Activated T-helper 1 cell treated with anti-CD3 and anti-CD28 coated beads, Interleukin-12 subunit alpha, Interleukin-12 subunit beta, Interleukin-2, Interleukin-4 antibody, amounts not matched to agents 30 ng/mL and 10 ng/mL and 1 ng/mL, durations not matched to agents 14 hours and 24 hours and 36 hours (primary cell): ENCODE measurements around the gene STH. TPM values are rescaled to one million over a fixed set of nuclear protein-coding genes. Genes with fewer than 3 reads are reported as not detected.
"Not testable (repeated sequence)": the region's sequence is repeated elsewhere in the genome, so short reads cannot be mapped to it uniquely, and the experiment has no call there.

Source experiments
- DNase-seq: peaks from one replicate; pipeline ENCODE4 v3.0.0; 2021; ENCODE audit warnings: low spot score
- H3K27ac Mint-ChIP-seq: one replicate; pipeline ENCODE4 v1.8.0; 2021; ENCODE audit warnings: mild to moderate bottlenecking, mixed read lengths
- H3K27me3 Mint-ChIP-seq: one replicate; pipeline ENCODE4 v1.8.0; 2022; ENCODE audit warnings: mild to moderate bottlenecking, moderate library complexity, mixed read lengths; ENCODE audit not compliant: insufficient read depth
- H3K36me3 Mint-ChIP-seq: one replicate; pipeline ENCODE4 v1.8.0; 2021; ENCODE audit warnings: low read depth, mixed read lengths
- H3K4me1 Mint-ChIP-seq: one replicate; pipeline ENCODE4 v1.8.0; 2021; ENCODE audit warnings: low read depth, mixed read lengths
- H3K4me3 Mint-ChIP-seq: one replicate; pipeline ENCODE4 v1.8.0; 2021; ENCODE audit warnings: mild to moderate bottlenecking, moderate library complexity, mixed read lengths
- H3K9me3 Mint-ChIP-seq: one replicate; pipeline ENCODE4 v1.8.0; 2021; ENCODE audit warnings: mixed read lengths
- intact Hi-C: fragments of 100-400 bp; cut with micrococcal nuclease; formaldehyde crosslinking; loops from one replicate; pipeline ENCODE4 v1.15.1; 2024
- total RNA-seq: library from RNA; stranded (reverse); gene quantifications from 2 replicates; pipeline ENCODE4 v1.2.3, GENCODE V29; 2022

STH gene
- total RNA-seq, 1 donor from 2014 or later = not detected

DNA sequence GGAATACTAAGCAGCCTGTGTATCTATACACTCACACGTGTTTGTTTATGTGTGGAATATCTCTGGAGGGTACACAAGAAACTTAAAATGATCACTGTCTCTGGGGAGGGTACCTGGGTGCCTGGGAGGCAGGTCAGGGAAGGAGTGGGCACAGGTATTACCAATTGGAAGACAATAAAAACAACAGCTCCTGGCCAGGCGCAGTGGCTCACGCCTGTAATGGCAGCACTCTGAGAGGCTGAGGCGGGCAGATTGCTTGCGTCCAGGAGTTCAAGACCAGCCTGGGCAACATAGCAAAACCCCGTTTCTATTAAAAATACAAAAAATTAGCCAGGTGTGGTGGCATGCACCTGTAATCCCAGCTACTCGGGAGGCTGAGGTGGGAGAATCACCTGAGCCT lies 24.3 kb downstream of the STH start:
- H3K27me3 Mint-ChIP-seq, DNase-seq, H3K9me3 Mint-ChIP-seq, H3K4me3 Mint-ChIP-seq, intact Hi-C loops, H3K27ac Mint-ChIP-seq: not testable (repeated sequence)
- Mint-ChIP-seq H3K36me3 (peaks cover 12% of the 10 kb centered on the region), H3K4me1 (peaks cover 14% of the 10 kb centered on the region)

DNA sequence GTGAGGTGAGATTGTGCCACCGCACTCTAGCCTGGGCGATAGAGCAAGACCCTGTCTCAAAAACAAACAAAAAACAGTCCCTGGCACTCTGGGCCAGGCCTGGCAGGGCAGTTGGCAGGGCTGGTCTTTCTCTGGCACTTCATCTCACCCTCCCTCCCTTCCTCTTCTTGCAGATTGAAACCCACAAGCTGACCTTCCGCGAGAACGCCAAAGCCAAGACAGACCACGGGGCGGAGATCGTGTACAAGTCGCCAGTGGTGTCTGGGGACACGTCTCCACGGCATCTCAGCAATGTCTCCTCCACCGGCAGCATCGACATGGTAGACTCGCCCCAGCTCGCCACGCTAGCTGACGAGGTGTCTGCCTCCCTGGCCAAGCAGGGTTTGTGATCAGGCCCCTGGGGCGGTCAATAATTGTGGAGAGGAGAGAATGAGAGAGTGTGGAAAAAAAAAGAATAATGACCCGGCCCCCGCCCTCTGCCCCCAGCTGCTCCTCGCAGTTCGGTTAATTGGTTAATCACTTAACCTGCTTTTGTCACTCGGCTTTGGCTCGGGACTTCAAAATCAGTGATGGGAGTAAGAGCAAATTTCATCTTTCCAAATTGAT lies 24.8 kb downstream of the STH start:
- H3K36me3 Mint-ChIP-seq = peaks cover 13% of the 10 kb centered on the region
- H3K4me3 Mint-ChIP-seq = no peak overlapping the region
- no peaks in the 10 kb centered on the region for H3K27me3 Mint-ChIP-seq
- H3K4me1 Mint-ChIP-seq = peaks cover 18% of the 10 kb centered on the region
- intact Hi-C loops = no loop called here
- DNase-seq = no peak
- no peak overlapping the region for H3K27ac Mint-ChIP-seq
- no peaks in the 10 kb centered on the region for H3K9me3 Mint-ChIP-seq

DNA sequence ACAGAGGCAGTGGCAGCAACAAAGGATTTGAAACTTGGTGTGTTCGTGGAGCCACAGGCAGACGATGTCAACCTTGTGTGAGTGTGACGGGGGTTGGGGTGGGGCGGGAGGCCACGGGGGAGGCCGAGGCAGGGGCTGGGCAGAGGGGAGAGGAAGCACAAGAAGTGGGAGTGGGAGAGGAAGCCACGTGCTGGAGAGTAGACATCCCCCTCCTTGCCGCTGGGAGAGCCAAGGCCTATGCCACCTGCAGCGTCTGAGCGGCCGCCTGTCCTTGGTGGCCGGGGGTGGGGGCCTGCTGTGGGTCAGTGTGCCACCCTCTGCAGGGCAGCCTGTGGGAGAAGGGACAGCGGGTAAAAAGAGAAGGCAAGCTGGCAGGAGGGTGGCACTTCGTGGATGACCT lies 25.5 kb downstream of the STH start:
- peaks cover 25% of the 10 kb centered on the region for H3K4me1 Mint-ChIP-seq
- intact Hi-C loops = no loop called here

DNA sequence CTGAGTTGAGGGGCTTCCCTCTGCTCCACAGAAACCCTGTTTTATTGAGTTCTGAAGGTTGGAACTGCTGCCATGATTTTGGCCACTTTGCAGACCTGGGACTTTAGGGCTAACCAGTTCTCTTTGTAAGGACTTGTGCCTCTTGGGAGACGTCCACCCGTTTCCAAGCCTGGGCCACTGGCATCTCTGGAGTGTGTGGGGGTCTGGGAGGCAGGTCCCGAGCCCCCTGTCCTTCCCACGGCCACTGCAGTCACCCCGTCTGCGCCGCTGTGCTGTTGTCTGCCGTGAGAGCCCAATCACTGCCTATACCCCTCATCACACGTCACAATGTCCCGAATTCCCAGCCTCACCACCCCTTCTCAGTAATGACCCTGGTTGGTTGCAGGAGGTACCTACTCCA lies 26.0 kb downstream of the STH start:
- H3K36me3 Mint-ChIP-seq = peaks cover 21% of the 10 kb centered on the region
- H3K9me3 Mint-ChIP-seq = no peaks in the 10 kb centered on the region
- H3K27me3 Mint-ChIP-seq = no peaks in the 10 kb centered on the region
- H3K4me3 Mint-ChIP-seq = no peak overlapping the region
- intact Hi-C loops = no loop called here
- no peak for DNase-seq
- peaks cover 25% of the 10 kb centered on the region for H3K4me1 Mint-ChIP-seq
- H3K27ac Mint-ChIP-seq = no peak overlapping the region

More for the DNA sequence above, 25.5 kb downstream of the STH start:
- no peak for DNase-seq
- no peaks in the 10 kb centered on the region for H3K9me3 Mint-ChIP-seq
- H3K27ac Mint-ChIP-seq = no peak overlapping the region
- no peak overlapping the region for H3K4me3 Mint-ChIP-seq
- H3K36me3 Mint-ChIP-seq = peaks cover 20% of the 10 kb centered on the region
- H3K27me3 Mint-ChIP-seq = no peaks in the 10 kb centered on the region

DNA sequence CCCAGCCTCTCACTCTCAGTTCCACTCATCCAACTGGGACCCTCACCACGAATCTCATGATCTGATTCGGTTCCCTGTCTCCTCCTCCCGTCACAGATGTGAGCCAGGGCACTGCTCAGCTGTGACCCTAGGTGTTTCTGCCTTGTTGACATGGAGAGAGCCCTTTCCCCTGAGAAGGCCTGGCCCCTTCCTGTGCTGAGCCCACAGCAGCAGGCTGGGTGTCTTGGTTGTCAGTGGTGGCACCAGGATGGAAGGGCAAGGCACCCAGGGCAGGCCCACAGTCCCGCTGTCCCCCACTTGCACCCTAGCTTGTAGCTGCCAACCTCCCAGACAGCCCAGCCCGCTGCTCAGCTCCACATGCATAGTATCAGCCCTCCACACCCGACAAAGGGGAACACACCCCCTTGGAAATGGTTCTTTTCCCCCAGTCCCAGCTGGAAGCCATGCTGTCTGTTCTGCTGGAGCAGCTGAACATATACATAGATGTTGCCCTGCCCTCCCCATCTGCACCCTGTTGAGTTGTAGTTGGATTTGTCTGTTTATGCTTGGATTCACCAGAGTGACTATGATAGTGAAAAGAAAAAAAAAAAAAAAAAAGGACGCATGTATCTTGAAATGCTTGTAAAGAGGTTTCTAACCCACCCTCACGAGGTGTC lies 26.6 kb downstream of the STH start:
- intact Hi-C loops = no loop called here
- H3K36me3 Mint-ChIP-seq = peaks cover 22% of the 10 kb centered on the region
- peak overlapping the region; percentile 21 for H3K27ac Mint-ChIP-seq
- H3K9me3 Mint-ChIP-seq = no peaks in the 10 kb centered on the region
- H3K27me3 Mint-ChIP-seq = no peaks in the 10 kb centered on the region
- H3K4me1 Mint-ChIP-seq = peaks cover 19% of the 10 kb centered on the region
- DNase-seq = no peak
- no peak overlapping the region for H3K4me3 Mint-ChIP-seq

DNA sequence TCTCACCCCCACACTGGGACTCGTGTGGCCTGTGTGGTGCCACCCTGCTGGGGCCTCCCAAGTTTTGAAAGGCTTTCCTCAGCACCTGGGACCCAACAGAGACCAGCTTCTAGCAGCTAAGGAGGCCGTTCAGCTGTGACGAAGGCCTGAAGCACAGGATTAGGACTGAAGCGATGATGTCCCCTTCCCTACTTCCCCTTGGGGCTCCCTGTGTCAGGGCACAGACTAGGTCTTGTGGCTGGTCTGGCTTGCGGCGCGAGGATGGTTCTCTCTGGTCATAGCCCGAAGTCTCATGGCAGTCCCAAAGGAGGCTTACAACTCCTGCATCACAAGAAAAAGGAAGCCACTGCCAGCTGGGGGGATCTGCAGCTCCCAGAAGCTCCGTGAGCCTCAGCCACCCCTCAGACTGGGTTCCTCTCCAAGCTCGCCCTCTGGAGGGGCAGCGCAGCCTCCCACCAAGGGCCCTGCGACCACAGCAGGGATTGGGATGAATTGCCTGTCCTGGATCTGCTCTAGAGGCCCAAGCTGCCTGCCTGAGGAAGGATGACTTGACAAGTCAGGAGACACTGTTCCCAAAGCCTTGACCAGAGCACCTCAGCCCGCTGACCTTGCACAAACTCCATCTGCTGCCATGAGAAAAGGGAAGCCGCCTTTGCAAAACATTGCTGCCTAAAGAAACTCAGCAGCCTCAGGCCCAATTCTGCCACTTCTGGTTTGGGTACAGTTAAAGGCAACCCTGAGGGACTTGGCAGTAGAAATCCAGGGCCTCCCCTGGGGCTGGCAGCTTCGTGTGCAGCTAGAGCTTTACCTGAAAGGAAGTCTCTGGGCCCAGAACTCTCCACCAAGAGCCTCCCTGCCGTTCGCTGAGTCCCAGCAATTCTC lies 27.4 kb downstream of the STH start:
- H3K27ac Mint-ChIP-seq = peak overlapping the region; percentile 21
- DNase-seq = no peak
- H3K36me3 Mint-ChIP-seq = peaks cover 26% of the 10 kb centered on the region
- H3K9me3 Mint-ChIP-seq = no peaks in the 10 kb centered on the region
- no peak overlapping the region for H3K4me3 Mint-ChIP-seq
- intact Hi-C loops = no loop called here
- peaks cover 18% of the 10 kb centered on the region for H3K4me1 Mint-ChIP-seq
- no peaks in the 10 kb centered on the region for H3K27me3 Mint-ChIP-seq

DNA sequence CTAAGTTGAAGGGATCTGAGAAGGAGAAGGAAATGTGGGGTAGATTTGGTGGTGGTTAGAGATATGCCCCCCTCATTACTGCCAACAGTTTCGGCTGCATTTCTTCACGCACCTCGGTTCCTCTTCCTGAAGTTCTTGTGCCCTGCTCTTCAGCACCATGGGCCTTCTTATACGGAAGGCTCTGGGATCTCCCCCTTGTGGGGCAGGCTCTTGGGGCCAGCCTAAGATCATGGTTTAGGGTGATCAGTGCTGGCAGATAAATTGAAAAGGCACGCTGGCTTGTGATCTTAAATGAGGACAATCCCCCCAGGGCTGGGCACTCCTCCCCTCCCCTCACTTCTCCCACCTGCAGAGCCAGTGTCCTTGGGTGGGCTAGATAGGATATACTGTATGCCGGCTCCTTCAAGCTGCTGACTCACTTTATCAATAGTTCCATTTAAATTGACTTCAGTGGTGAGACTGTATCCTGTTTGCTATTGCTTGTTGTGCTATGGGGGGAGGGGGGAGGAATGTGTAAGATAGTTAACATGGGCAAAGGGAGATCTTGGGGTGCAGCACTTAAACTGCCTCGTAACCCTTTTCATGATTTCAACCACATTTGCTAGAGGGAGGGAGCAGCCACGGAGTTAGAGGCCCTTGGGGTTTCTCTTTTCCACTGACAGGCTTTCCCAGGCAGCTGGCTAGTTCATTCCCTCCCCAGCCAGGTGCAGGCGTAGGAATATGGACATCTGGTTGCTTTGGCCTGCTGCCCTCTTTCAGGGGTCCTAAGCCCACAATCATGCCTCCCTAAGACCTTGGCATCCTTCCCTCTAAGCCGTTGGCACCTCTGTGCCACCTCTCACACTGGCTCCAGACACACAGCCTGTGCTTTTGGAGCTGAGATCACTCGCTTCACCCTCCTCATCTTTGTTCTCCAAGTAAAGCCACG lies 28.3 kb downstream of the STH start:
- H3K4me1 Mint-ChIP-seq = peaks cover 18% of the 10 kb centered on the region
- intact Hi-C loops = no loop called here
- H3K9me3 Mint-ChIP-seq = no peaks in the 10 kb centered on the region
- no peak overlapping the region for H3K4me3 Mint-ChIP-seq
- no peaks in the 10 kb centered on the region for H3K27me3 Mint-ChIP-seq
- peaks cover 26% of the 10 kb centered on the region for H3K36me3 Mint-ChIP-seq
- no peak for DNase-seq
- peak overlapping the region; percentile 10 for H3K27ac Mint-ChIP-seq

DNA sequence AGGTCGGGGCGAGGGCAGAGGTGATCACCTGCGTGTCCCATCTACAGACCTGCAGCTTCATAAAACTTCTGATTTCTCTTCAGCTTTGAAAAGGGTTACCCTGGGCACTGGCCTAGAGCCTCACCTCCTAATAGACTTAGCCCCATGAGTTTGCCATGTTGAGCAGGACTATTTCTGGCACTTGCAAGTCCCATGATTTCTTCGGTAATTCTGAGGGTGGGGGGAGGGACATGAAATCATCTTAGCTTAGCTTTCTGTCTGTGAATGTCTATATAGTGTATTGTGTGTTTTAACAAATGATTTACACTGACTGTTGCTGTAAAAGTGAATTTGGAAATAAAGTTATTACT lies 28.9 kb downstream of the STH start:
- Mint-ChIP-seq H3K4me1 (peaks cover 18% of the 10 kb centered on the region), H3K27ac (peak overlapping the region; percentile 5), H3K27me3 (no peaks in the 10 kb centered on the region), H3K9me3 (no peaks in the 10 kb centered on the region), H3K4me3 (no peak overlapping the region), H3K36me3 (peaks cover 29% of the 10 kb centered on the region)
- intact Hi-C loops = no loop called here
- DNase-seq = no peak

DNA sequence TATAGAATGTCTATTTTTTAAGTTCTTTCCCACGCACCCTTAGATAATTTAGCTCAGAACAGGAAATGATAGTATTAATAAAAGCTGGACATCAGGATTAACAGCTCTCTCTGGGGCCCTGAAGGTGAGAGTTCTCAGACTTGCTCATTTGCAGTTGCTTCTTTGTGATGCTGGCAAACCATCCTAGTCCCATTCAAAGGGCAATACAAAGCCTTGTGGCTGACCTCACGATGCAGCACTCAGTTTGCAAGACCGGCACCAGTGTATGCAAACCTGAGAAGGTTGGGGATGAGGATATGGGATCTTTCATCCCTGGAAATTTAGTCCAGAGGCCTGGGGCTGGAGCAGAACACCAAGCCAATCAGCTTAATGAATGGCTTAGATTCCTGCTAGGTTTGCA lies 29.3 kb downstream of the STH start:
- peaks cover 31% of the 10 kb centered on the region for H3K36me3 Mint-ChIP-seq
- H3K27ac Mint-ChIP-seq = no peak overlapping the region
- intact Hi-C loops = no loop called here
- H3K27me3 Mint-ChIP-seq = no peaks in the 10 kb centered on the region
- H3K4me3 Mint-ChIP-seq = no peak overlapping the region
- no peak for DNase-seq
- H3K9me3 Mint-ChIP-seq = no peaks in the 10 kb centered on the region
- peaks cover 18% of the 10 kb centered on the region for H3K4me1 Mint-ChIP-seq

DNA sequence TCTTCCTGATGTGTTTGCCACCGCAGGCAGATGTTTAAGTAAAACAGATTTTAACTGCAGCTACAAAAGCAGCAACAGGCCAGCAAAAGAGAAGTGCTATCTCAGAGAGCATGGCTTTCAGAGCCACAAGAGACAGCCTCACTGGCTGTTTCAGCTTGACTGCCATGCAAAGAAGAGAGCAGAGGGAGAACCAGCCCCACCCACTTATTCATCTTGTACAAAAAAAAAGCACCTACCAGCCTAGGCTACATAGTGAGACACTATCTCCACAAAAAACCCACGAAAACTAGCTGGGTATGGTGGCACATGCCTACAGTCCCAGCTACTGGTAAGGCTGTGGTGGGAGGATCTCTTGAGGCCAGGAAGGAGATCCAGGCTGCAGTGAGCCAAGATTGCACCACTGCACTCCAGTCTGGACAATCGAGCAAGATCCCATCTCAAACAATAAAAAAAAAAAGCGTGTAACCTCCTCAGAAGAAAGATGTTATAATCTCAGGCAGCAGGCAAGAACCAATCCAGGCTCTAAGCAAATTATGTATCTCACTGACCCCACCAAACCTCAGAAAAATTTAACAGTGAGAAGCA lies 30.0 kb downstream of the STH start:
- Mint-ChIP-seq H3K27ac (peak overlapping the region; percentile 72), H3K4me1 (peaks cover 18% of the 10 kb centered on the region), H3K9me3 (no peaks in the 10 kb centered on the region), H3K4me3 (no peak overlapping the region), H3K27me3 (no peaks in the 10 kb centered on the region), H3K36me3 (peaks cover 33% of the 10 kb centered on the region)
- DNase-seq = no peak
- intact Hi-C loops = no loop called here

DNA sequence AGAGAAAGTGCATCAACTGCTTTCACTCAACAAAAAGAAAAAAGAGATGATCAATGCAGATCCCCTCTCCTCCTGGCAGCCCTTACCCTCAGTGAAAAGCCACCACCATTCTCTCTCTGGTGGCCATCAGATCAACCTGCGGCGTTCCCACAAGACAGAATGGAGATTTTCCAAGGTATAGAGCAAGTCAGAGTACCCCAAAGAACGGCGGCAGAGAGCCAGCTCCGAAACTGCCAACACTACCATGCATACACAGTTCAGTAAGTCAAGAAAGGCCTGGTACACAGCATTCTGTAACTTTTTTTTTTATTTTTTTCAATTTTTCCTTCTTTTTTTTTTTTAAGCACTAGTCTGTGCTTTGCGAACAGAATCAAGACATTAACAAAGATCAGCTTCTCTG lies 30.6 kb downstream of the STH start:
- H3K4me3 Mint-ChIP-seq = no peak overlapping the region
- no peaks in the 10 kb centered on the region for H3K9me3 Mint-ChIP-seq
- H3K36me3 Mint-ChIP-seq = peaks cover 36% of the 10 kb centered on the region
- no peak overlapping the region for H3K27ac Mint-ChIP-seq
- intact Hi-C loops = no loop called here
- no peak for DNase-seq
- no peaks in the 10 kb centered on the region for H3K27me3 Mint-ChIP-seq
- H3K4me1 Mint-ChIP-seq = peaks cover 21% of the 10 kb centered on the region

DNA sequence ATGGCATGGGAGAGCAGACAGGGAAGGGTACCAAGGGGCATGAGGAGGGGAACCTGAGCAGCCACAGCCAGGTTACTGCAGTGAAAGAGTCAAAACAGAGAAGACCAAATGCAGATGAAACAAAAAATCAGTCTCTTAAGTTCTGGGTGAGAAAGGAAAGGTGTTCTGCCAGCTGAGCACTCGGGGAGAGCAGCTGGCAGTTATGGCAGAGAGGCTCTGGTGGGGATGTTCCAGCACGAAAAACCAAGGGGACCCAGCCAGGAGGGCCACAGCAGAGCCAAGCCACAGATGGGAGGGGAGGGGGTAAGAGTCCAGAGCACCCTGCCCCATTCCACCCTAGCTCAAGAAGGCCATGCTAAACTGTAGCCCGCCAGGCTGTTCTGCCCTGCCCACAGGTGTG lies 31.7 kb downstream of the STH start:
- intact Hi-C loops = no loop called here
- Mint-ChIP-seq H3K9me3 (no peaks in the 10 kb centered on the region), H3K27ac (no peak overlapping the region), H3K4me3 (no peak overlapping the region), H3K4me1 (peaks cover 32% of the 10 kb centered on the region), H3K27me3 (no peaks in the 10 kb centered on the region), H3K36me3 (peaks cover 42% of the 10 kb centered on the region)
- DNase-seq = no peak
